Neural progenitor cell (in vitro differentiated cells): ENCODE data around the gene DDX5. TPM values are rescaled to one million over a fixed set of nuclear protein-coding genes. Genes with fewer than 3 reads are reported as not detected.

Experiments
- DNase-seq: peaks from one replicate; pipeline ENCODE4 v3.0.0-alpha.2; 2016; ENCODE audit warnings: low spot score
- H2AFZ ChIP-seq: fragments of 200-600 bp; sonication (generic); replicated peaks from 2 replicates; pipeline ENCODE4 v1.6.1; 2016; ENCODE audit warnings: antibody characterized with exemption
- H3F3A ChIP-seq: fragments of 200-600 bp; sonication (generic); 2 replicates; pipeline ENCODE4 v1.6.1; 2016; ENCODE audit warnings: antibody characterized with exemption, low read depth
- H3K27ac ChIP-seq: fragments of 200-600 bp; sonication (generic); 2 replicates; pipeline ENCODE4 v1.5.1; 2016; ENCODE audit warnings: mild to moderate bottlenecking
- H3K27me3 ChIP-seq: fragments of 200-600 bp; sonication (generic); 2 replicates; pipeline ENCODE4 v1.6.1; 2016; ENCODE audit warnings: mild to moderate bottlenecking, moderate library complexity
- H3K36me3 ChIP-seq: fragments of 200-600 bp; sonication (generic); 2 replicates; pipeline ENCODE4 v1.5.1; 2016
- H3K4me1 ChIP-seq: fragments of 200-600 bp; sonication (generic); 2 replicates; pipeline ENCODE4 v1.6.1; 2016; ENCODE audit warnings: mixed run types
- H3K4me2 ChIP-seq: fragments of 200-600 bp; sonication (generic); 2 replicates; pipeline ENCODE4 v1.6.1; 2016
- H3K4me3 ChIP-seq: fragments of 200-600 bp; sonication (generic); 2 replicates; pipeline ENCODE4 v1.5.1; 2016
- H3K79me2 ChIP-seq: fragments of 200-600 bp; sonication (generic); 2 replicates; pipeline ENCODE4 v1.6.1; 2016; ENCODE audit warnings: low read depth
- H3K9ac ChIP-seq: fragments of 200-600 bp; sonication (generic); 2 replicates; pipeline ENCODE4 v1.6.1; 2016
- H3K9me3 ChIP-seq: fragments of 200-600 bp; sonication (generic); 2 replicates; pipeline ENCODE4 v1.5.1; 2016; ENCODE audit warnings: low read depth
- H4K20me1 ChIP-seq: fragments of 200-600 bp; sonication (generic); 2 replicates; pipeline ENCODE4 v1.6.1; 2016; ENCODE audit warnings: low read depth
- H3K27ac Mint-ChIP-seq: 3 replicates; pipeline ENCODE4 v1.8.0; 2021; ENCODE audit warnings: mixed read lengths
- H3K27me3 Mint-ChIP-seq: 2 replicates; pipeline ENCODE4 v1.8.0; 2022; ENCODE audit warnings: low read depth, mild to moderate bottlenecking, inconsistent platforms, moderate library complexity, mixed read lengths; ENCODE audit not compliant: insufficient read depth
- H3K36me3 Mint-ChIP-seq: 3 replicates; pipeline ENCODE4 v1.8.0; 2021; ENCODE audit warnings: mixed read lengths
- H3K4me1 Mint-ChIP-seq: 3 replicates; pipeline ENCODE4 v1.8.0; 2021; ENCODE audit warnings: mixed read lengths
- H3K4me3 Mint-ChIP-seq: 3 replicates; pipeline ENCODE4 v1.8.0; 2021; ENCODE audit warnings: mild to moderate bottlenecking, moderate library complexity, mixed read lengths
- H3K9me3 Mint-ChIP-seq: 3 replicates; pipeline ENCODE4 v1.8.0; 2020; ENCODE audit warnings: mixed read lengths
- CTCF ChIP-seq: fragments of 200-600 bp; sonication (generic); IDR thresholded peaks from 2 replicates; pipeline ENCODE4 v1.5.1; 2017; ENCODE audit warnings: antibody characterized with exemption, mild to moderate bottlenecking
- EZH2 ChIP-seq: fragments of 200-600 bp; sonication (generic); IDR thresholded peaks from 2 replicates; pipeline ENCODE4 v1.6.1; 2017; ENCODE audit warnings: antibody characterized with exemption, mild to moderate bottlenecking, moderate library complexity
- EZH2phosphoT487 ChIP-seq: fragments of 200-600 bp; sonication (generic); IDR thresholded peaks from 2 replicates; pipeline ENCODE4 v1.6.1; 2017; ENCODE audit warnings: antibody characterized with exemption
- total RNA-seq: library from RNA; depleted of rRNA; stranded (reverse); fragments of >200 nt; gene quantifications from 2 replicates; pipeline ENCODE4 v1.2.3, GENCODE V29; 2015; ENCODE audit warnings: low replicate concordance

Gene DDX5
- total RNA-seq, 1 donor from 2014 or later: 967 TPM

GRCh38 chr17:64500487-64500859 is 5.6 kb downstream of the DDX5 start:
- no peak overlapping the region for H2AFZ ChIP-seq
- Mint-ChIP-seq H3K36me3 (peaks cover 48% of the 10 kb centered on the region), H3K27ac (no peak overlapping the region), H3K9me3 (no peaks in the 10 kb centered on the region), H3K27me3 (peaks cover 7% of the 10 kb centered on the region), H3K4me3 (peak overlapping the region; percentile 39), H3K4me1 (peaks cover 43% of the 10 kb centered on the region)
- TF ChIP-seq EZH2phosphoT487: no peak
- no peak for TF ChIP-seq CTCF
- TF ChIP-seq EZH2: no peak
- DNase-seq: no peak
- H3K9ac ChIP-seq: no peak overlapping the region
- no peaks in the 10 kb centered on the region for H3K27me3 ChIP-seq
- no peak overlapping the region for H3K4me3 ChIP-seq
- peaks cover 75% of the 10 kb centered on the region for H3K79me2 ChIP-seq
- H3K36me3 ChIP-seq: peaks cover 55% of the 10 kb centered on the region
- H3F3A ChIP-seq: peaks cover 89% of the 10 kb centered on the region
- H3K4me2 ChIP-seq: no peak overlapping the region
- no peaks in the 10 kb centered on the region for H3K9me3 ChIP-seq
- no peak overlapping the region for H3K27ac ChIP-seq
- peaks cover 85% of the 10 kb centered on the region for H4K20me1 ChIP-seq
- peaks cover 20% of the 10 kb centered on the region for H3K4me1 ChIP-seq

- no peaks in the 10 kb centered on the region for H3K9me3 ChIP-seq
- peaks cover 87% of the 10 kb centered on the region for H4K20me1 ChIP-seq
- TF ChIP-seq CTCF (no peak), EZH2phosphoT487 (no peak), EZH2 (no peak)
- peaks cover 41% of the 10 kb centered on the region for H3K4me1 Mint-ChIP-seq
- no peaks in the 10 kb centered on the region for H3K27me3 ChIP-seq
- peak overlapping the region; percentile 39 for H3K4me3 Mint-ChIP-seq
- peaks cover 45% of the 10 kb centered on the region for H3K36me3 Mint-ChIP-seq
- H2AFZ ChIP-seq: no peak overlapping the region
- H3F3A ChIP-seq: peaks cover 86% of the 10 kb centered on the region
- peaks cover 7% of the 10 kb centered on the region for H3K27me3 Mint-ChIP-seq
- H3K4me2 ChIP-seq: no peak overlapping the region
- peaks cover 23% of the 10 kb centered on the region for H3K4me1 ChIP-seq
- peaks cover 75% of the 10 kb centered on the region for H3K79me2 ChIP-seq
- H3K36me3 ChIP-seq: peaks cover 55% of the 10 kb centered on the region
- peak overlapping the region; percentile 24 for H3K27ac Mint-ChIP-seq
- H3K9ac ChIP-seq: no peak overlapping the region
- peak overlapping the region; percentile 91 for H3K27ac ChIP-seq
- no peak overlapping the region for H3K4me3 ChIP-seq
- no peak for DNase-seq
- H3K9me3 Mint-ChIP-seq: no peaks in the 10 kb centered on the region
Observed at GRCh38 chr17:64499805-64500486, 6.1 kb downstream of the DDX5 start.

- Histone ChIP-seq H3F3A (peaks cover 72% of the 10 kb centered on the region), H3K27me3 (no peaks in the 10 kb centered on the region), H2AFZ (no peak overlapping the region), H3K4me2 (peak overlapping the region; percentile 91), H3K36me3 (peaks cover 45% of the 10 kb centered on the region), H3K4me3 (no peak overlapping the region), H3K79me2 (peaks cover 75% of the 10 kb centered on the region), H4K20me1 (peaks cover 83% of the 10 kb centered on the region), H3K9ac (no peak overlapping the region), H3K27ac (peak overlapping the region; percentile 91), H3K9me3 (no peaks in the 10 kb centered on the region), H3K4me1 (peaks cover 13% of the 10 kb centered on the region)
- Mint-ChIP-seq H3K9me3 (no peaks in the 10 kb centered on the region), H3K27ac (no peak overlapping the region), H3K4me1 (peaks cover 39% of the 10 kb centered on the region), H3K4me3 (peak overlapping the region; percentile 19), H3K36me3 (peaks cover 41% of the 10 kb centered on the region), H3K27me3 (peaks cover 7% of the 10 kb centered on the region)
- DNase-seq: peak; percentile 27
- TF ChIP-seq EZH2 (no peak), EZH2phosphoT487 (no peak), CTCF (no peak)
Observed at GRCh38 chr17:64498308-64499203, 7.5 kb downstream of the DDX5 start.
